ENCODE results near the gene HNMT.

DNA sequence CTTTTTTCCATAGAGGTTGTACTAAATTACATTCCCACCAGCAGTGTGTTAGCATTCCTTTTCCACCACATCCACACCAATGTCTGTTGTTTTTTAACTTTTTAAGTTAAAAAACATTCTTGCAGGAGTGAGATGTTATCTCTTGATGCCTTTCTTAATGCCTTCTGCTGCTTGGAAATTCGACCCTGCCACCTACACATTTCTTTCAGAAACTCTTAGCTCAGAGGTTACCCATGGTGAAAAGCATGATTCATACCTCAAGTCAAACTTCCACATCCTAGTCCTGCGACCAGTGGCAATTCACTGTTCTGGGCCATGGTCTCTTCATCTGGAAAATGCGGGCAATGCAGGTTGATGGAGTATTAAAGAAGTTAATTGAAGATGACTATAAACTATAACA is 12.7 kb upstream of the HNMT start:
- TF ChIP-seq, protein P1, sequence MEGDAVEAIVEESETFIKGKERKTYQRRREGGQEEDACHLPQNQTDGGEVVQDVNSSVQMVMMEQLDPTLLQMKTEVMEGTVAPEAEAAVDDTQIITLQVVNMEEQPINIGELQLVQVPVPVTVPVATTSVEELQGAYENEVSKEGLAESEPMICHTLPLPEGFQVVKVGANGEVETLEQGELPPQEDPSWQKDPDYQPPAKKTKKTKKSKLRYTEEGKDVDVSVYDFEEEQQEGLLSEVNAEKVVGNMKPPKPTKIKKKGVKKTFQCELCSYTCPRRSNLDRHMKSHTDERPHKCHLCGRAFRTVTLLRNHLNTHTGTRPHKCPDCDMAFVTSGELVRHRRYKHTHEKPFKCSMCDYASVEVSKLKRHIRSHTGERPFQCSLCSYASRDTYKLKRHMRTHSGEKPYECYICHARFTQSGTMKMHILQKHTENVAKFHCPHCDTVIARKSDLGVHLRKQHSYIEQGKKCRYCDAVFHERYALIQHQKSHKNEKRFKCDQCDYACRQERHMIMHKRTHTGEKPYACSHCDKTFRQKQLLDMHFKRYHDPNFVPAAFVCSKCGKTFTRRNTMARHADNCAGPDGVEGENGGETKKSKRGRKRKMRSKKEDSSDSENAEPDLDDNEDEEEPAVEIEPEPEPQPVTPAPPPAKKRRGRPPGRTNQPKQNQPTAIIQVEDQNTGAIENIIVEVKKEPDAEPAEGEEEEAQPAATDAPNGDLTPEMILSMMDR (IDR thresholded peaks at IDR 0.05 in 4 of 5, conservative IDR thresholded peaks at IDR 0.05 in 1 of 5) = no peak
- no peak for TF ChIP-seq POLR2A (IDR thresholded peaks at IDR 0.05)

All from gastrocnemius medialis (tissue), 4 donors.